Right cardiac atrium (tissue), 5 donors: ENCODE measurements around the gene SMIM24. TPM values are rescaled to one million over a fixed set of nuclear protein-coding genes. Genes with fewer than 3 reads are reported as not detected.

Source experiments
- ATAC-seq, 2 donors: fragments of 200-7000 bp; cut with Tn5 transposase; one replicate each; pipeline versions ENCODE4 v1.8.0 to v1.9.1; 2020; ENCODE audit warnings: moderate library complexity in 2 of 2, mild to moderate bottlenecking in 1 of 2
- DNase-seq, 3 donors: peaks; one replicate each; pipeline ENCODE4 v3.0.0-alpha.2; 2020
- H3K27ac ChIP-seq: one replicate; pipeline ENCODE4 v1.5.1; 2013; ENCODE audit warnings: mild to moderate bottlenecking, low read length, control low read depth, moderate library complexity
- H3K27me3 ChIP-seq: one replicate; pipeline ENCODE4 v1.6.1; 2013; ENCODE audit not compliant: control insufficient read depth, insufficient read depth
- H3K4me1 ChIP-seq: one replicate; pipeline ENCODE4 v1.6.1; 2013; ENCODE audit warnings: low read length; ENCODE audit not compliant: control insufficient read depth, insufficient read depth
- H3K4me3 ChIP-seq: one replicate; pipeline ENCODE4 v1.5.1; 2013; ENCODE audit warnings: low read length, control low read depth
- H3K9me3 ChIP-seq: one replicate; pipeline ENCODE4 v1.6.1; 2013; ENCODE audit warnings: low read length; ENCODE audit not compliant: control insufficient read depth
- WGBS: extraction: QIAGEN DNeasy Blood & Tissue Kit; methylation state at CpG from one replicate; pipeline ENCODE4 v1.1.7; 2013; 5-methylcytosine and 5-hydroxymethylcytosine counted together
- intact Hi-C, 4 donors: fragments of 100-400 bp; cut with DNase I; formaldehyde crosslinking; loops; one replicate each; pipeline versions ENCODE4 v1.11.0 to v1.14.0; 2022 to 2023
- polyA plus RNA-seq: library from polyadenylated mRNA; stranded (reverse); fragments of 200-250 nt; gene quantifications from one replicate; pipeline ENCODE4 v1.2.3, GENCODE V29; 2013
- total RNA-seq, 4 donors: library from RNA; stranded (reverse); fragmentation: NEBNext Ultra II Directional; extraction: Animal tissue kit (Norgen Biotek cat#: 25700); gene quantifications; one replicate each; pipeline ENCODE4 v1.2.1, GENCODE V29; 2021
- donor health status: healthy with polysubstance abuse.
- donor health status: DM: no; HTN: yes; CAD: no.
- donor health status: DM: no; HTN: no; CAD: no.
- donor health status: DM: no; HTN: yes; CAD: no; lungs with severe emphysema.
- donor health status: DM: yes; HTN: yes; CAD: no.

The SMIM24 gene
- total and polyA plus RNA-seq, 5 donors, result not detected

GRCh38 chr19:3478409-3479176 is 1.7 kb downstream of the SMIM24 start:
- DNase-seq, result peak in 1 of 3 donors; percentile 29
- WGBS, result 23% methylated on average over 27 of the region's 27 CpGs
- no peaks in the 10 kb centered on the region for H3K4me1 ChIP-seq
- no peak overlapping the region for H3K4me3 ChIP-seq
- H3K9me3 ChIP-seq, result no peaks in the 10 kb centered on the region
- H3K27ac ChIP-seq, result no peak overlapping the region
- no peaks in the 10 kb centered on the region for H3K27me3 ChIP-seq
- intact Hi-C loops, result loop anchor here in 1 of 4 donors (5.0 kb wide), 1 partner anchor 171 kb away; no protein-coding TSS in a partner anchor
- no peak for ATAC-seq

- Histone ChIP-seq H3K27me3 (no peaks in the 10 kb centered on the region), H3K4me3 (no peak overlapping the region), H3K27ac (no peak overlapping the region), H3K4me1 (no peaks in the 10 kb centered on the region), H3K9me3 (no peaks in the 10 kb centered on the region)
- intact Hi-C loops, result loop anchor here in 1 of 4 donors (5.0 kb wide), 1 partner anchor 171 kb away; no protein-coding TSS in a partner anchor
- peak in 1 of 3 donors; percentile 19 for DNase-seq
- ATAC-seq, result no peak
- whole genome bisulfite sequencing, result 87% methylated on average over 2 of the region's 2 CpGs
Measured at GRCh38 chr19:3477951-3478350, 2.4 kb downstream of the SMIM24 start.

- DNase-seq, result no peak
Measured at GRCh38 chr19:3477506-3477905, 2.8 kb downstream of the SMIM24 start.

GRCh38 chr19:3476830-3477229 is 3.5 kb downstream of the SMIM24 start:
- Histone ChIP-seq H3K27ac (no peak overlapping the region), H3K4me3 (no peak overlapping the region), H3K27me3 (no peaks in the 10 kb centered on the region), H3K4me1 (no peaks in the 10 kb centered on the region), H3K9me3 (no peaks in the 10 kb centered on the region)
- DNase-seq (no peak), ATAC-seq (no peak)
- intact Hi-C loops, result loop anchor here in 1 of 4 donors (5.0 kb wide), 1 partner anchor 170 kb away; no protein-coding TSS in a partner anchor
- 83% methylated on average over 2 of the region's 2 CpGs for WGBS

More at GRCh38 chr19:3477506-3477905, 2.8 kb downstream of the SMIM24 start:
- Histone ChIP-seq H3K27me3 (no peaks in the 10 kb centered on the region), H3K4me1 (no peaks in the 10 kb centered on the region), H3K9me3 (no peaks in the 10 kb centered on the region), H3K27ac (no peak overlapping the region), H3K4me3 (no peak overlapping the region)
- intact Hi-C loops, result loop anchor here in 1 of 4 donors (5.0 kb wide), 1 partner anchor 170 kb away; no protein-coding TSS in a partner anchor
- ATAC-seq, result no peak

- H3K9me3 ChIP-seq, result no peaks in the 10 kb centered on the region
- intact Hi-C loops, result loop anchor here in 1 of 4 donors (5.0 kb wide), 1 partner anchor 168 kb away; no protein-coding TSS in a partner anchor
- DNase-seq, result no peak
- no peak overlapping the region for H3K27ac ChIP-seq
- WGBS, result 88% methylated on average over 4 of the region's 4 CpGs
- no peaks in the 10 kb centered on the region for H3K4me1 ChIP-seq
- ATAC-seq, result no peak
- no peaks in the 10 kb centered on the region for H3K27me3 ChIP-seq
- H3K4me3 ChIP-seq, result no peak overlapping the region
Measured at GRCh38 chr19:3475449-3475848, 4.9 kb downstream of the SMIM24 start.

GRCh38 chr19:3474614-3475013 is 5.7 kb downstream of the SMIM24 start:
- WGBS, result 68% methylated on average over 2 of the region's 2 CpGs
- no peaks in the 10 kb centered on the region for H3K9me3 ChIP-seq
- no peak overlapping the region for H3K27ac ChIP-seq
- DNase-seq (no peak), ATAC-seq (no peak)
- H3K4me1 ChIP-seq, result no peaks in the 10 kb centered on the region
- no peak overlapping the region for H3K4me3 ChIP-seq
- intact Hi-C loops, result loop anchor here in 2 of 4 donors (5.0 kb wide), 2 partner anchors 147 to 167 kb away; no protein-coding TSS in a partner anchor
- H3K27me3 ChIP-seq, result no peaks in the 10 kb centered on the region

GRCh38 chr19:3474010-3474409 is 6.3 kb downstream of the SMIM24 start:
- WGBS, result 76% methylated on average over 8 of the region's 8 CpGs
- no peak for ATAC-seq
- intact Hi-C loops, result loop anchor here in 1 of 4 donors (5.0 kb wide), 1 partner anchor 147 kb away; no protein-coding TSS in a partner anchor

GRCh38 chr19:3471954-3472655 is 8.2 kb downstream of the SMIM24 start:
- no peak overlapping the region for H3K4me3 ChIP-seq
- DNase-seq (peak; percentile 51 to 81 (median 74)), ATAC-seq (peak; percentile 45 to 61)
- WGBS, result 25% methylated on average over 24 of the region's 24 CpGs
- H3K4me1 ChIP-seq, result no peaks in the 10 kb centered on the region
- no peaks in the 10 kb centered on the region for H3K9me3 ChIP-seq
- intact Hi-C loops, result loop anchor here in 3 of 4 donors (2.0 to 5.0 kb wide), 2 partner anchors 145 to 147 kb away; no protein-coding TSS in a partner anchor
- H3K27ac ChIP-seq, result no peak overlapping the region
- H3K27me3 ChIP-seq, result no peaks in the 10 kb centered on the region

More at GRCh38 chr19:3474010-3474409, 6.3 kb downstream of the SMIM24 start:
- no peak for DNase-seq
- Histone ChIP-seq H3K27ac (no peak overlapping the region), H3K4me1 (no peaks in the 10 kb centered on the region), H3K4me3 (no peak overlapping the region), H3K27me3 (no peaks in the 10 kb centered on the region), H3K9me3 (no peaks in the 10 kb centered on the region)

GRCh38 chr19:3470500-3471128 is 9.7 kb downstream of the SMIM24 start:
- Histone ChIP-seq H3K4me1 (no peaks in the 10 kb centered on the region), H3K27ac (no peak overlapping the region), H3K9me3 (no peaks in the 10 kb centered on the region), H3K4me3 (no peak overlapping the region), H3K27me3 (no peaks in the 10 kb centered on the region)
- DNase-seq (no peak), ATAC-seq (peak; percentile 1 to 5)
- WGBS, result 66% methylated on average over 11 of the region's 11 CpGs
- intact Hi-C loops, result loop anchor here in 1 of 4 donors (5.0 kb wide), 1 partner anchor 143 kb away; no protein-coding TSS in a partner anchor

- WGBS, result 42% methylated on average over 14 of the region's 14 CpGs
- no peaks in the 10 kb centered on the region for H3K27me3 ChIP-seq
- H3K4me3 ChIP-seq, result no peak overlapping the region
- H3K9me3 ChIP-seq, result no peaks in the 10 kb centered on the region
- H3K4me1 ChIP-seq, result no peaks in the 10 kb centered on the region
- peak in 1 of 2 donors; percentile 2 for ATAC-seq
- no peak for DNase-seq
- H3K27ac ChIP-seq, result no peak overlapping the region
- intact Hi-C loops, result loop anchor here in 2 of 4 donors (2.0 to 5.0 kb wide), 3 partner anchors 38 to 143 kb away; no protein-coding TSS in a partner anchor
Measured at GRCh38 chr19:3469638-3470499, 10.5 kb downstream of the SMIM24 start.
